Vagina (tissue), 2 donors: ENCODE results near the gene GTF3C2.

Experiments
- POLR2A ChIP-seq, 2 donors: fragments of 450-650 bp; IDR thresholded peaks; one replicate each; pipeline ENCODE4 v1.6.1; 2017; ENCODE audit warnings: antibody characterized with exemption in 2 of 2, mild to moderate bottlenecking in 2 of 2, moderate library complexity in 2 of 2
- POLR2AphosphoS5 ChIP-seq, 2 donors: sonication (generic); formaldehyde crosslinking; IDR thresholded peaks; one replicate each; pipeline ENCODE4 v1.9.0; 2017; ENCODE audit warnings: antibody characterized with exemption in 2 of 2, mild to moderate bottlenecking in 2 of 2, low read depth in 1 of 2; ENCODE audit not compliant: insufficient read depth in 1 of 2
- TF ChIP-seq, protein P1 (sequence below), 3 experiments: fragments of 450-650 bp in 2 of 3; fragments of 200-600 bp in 1 of 3; sonication (generic) in 1 of 3; IDR thresholded peaks; one replicate each; pipeline ENCODE4 v1.5.1; 2017 to 2019; ENCODE audit warnings: antibody characterized with exemption in 3 of 3, mild to moderate bottlenecking in 2 of 3, moderate library complexity in 2 of 3

DNA sequence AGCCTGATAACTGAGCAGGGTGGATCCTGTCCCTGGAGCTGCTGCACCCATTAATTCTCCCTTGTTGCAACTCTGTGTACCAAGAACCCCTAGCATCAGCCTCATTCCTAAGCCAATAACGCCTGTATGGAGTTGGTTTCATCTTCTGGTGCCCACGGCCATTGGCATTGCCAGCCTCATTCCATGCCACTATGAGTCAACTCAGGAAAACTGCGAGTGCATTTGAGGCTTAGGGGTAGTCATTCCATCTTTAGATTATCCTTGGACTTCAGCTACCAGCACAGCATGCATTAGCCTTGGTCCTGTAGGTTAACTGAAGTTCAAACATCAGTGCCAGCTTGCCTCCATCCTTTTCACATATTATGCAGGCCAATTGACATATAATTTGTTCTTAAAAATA lies 75.7 kb downstream of the GTF3C2 start:
- TF ChIP-seq, protein P1, sequence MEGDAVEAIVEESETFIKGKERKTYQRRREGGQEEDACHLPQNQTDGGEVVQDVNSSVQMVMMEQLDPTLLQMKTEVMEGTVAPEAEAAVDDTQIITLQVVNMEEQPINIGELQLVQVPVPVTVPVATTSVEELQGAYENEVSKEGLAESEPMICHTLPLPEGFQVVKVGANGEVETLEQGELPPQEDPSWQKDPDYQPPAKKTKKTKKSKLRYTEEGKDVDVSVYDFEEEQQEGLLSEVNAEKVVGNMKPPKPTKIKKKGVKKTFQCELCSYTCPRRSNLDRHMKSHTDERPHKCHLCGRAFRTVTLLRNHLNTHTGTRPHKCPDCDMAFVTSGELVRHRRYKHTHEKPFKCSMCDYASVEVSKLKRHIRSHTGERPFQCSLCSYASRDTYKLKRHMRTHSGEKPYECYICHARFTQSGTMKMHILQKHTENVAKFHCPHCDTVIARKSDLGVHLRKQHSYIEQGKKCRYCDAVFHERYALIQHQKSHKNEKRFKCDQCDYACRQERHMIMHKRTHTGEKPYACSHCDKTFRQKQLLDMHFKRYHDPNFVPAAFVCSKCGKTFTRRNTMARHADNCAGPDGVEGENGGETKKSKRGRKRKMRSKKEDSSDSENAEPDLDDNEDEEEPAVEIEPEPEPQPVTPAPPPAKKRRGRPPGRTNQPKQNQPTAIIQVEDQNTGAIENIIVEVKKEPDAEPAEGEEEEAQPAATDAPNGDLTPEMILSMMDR (IDR thresholded peaks at IDR 0.05) = no peak
- TF ChIP-seq POLR2A (IDR thresholded peaks at IDR 0.05) (no peak), POLR2AphosphoS5 (IDR thresholded peaks at IDR 0.05; ENCODE audit: insufficient read depth in 1 of 2, low read depth in 1 of 2) (no peak)
